Duodenal mucosa (tissue), 2 donors: Measurements from ENCODE around the gene SPATS2.
"Not testable (repeated sequence)": the region's sequence is repeated elsewhere in the genome, so short reads cannot be mapped to it uniquely, and the experiment has no call there.

Experiments used
- H3K27ac ChIP-seq: one replicate; pipeline ENCODE4 v1.7.0; 2013; ENCODE audit warnings: low read depth, low read length
- H3K27me3 ChIP-seq, 2 donors: one replicate each; pipeline ENCODE4 v1.7.0; 2013; ENCODE audit warnings: low read length in 2 of 2, control low read depth in 1 of 2; ENCODE audit not compliant: insufficient read depth in 2 of 2, control insufficient read depth in 1 of 2
- H3K36me3 ChIP-seq, 2 donors: one replicate each; pipeline ENCODE4 v1.7.0; 2013; ENCODE audit warnings: low read length in 2 of 2, control low read depth in 1 of 2; ENCODE audit not compliant: insufficient read depth in 2 of 2, control insufficient read depth in 1 of 2
- H3K4me1 ChIP-seq, 2 donors: one replicate each; pipeline ENCODE4 v1.7.0; 2013; ENCODE audit warnings: low read length in 2 of 2, control low read depth in 1 of 2; ENCODE audit not compliant: insufficient read depth in 2 of 2, control insufficient read depth in 1 of 2
- H3K4me3 ChIP-seq, 2 donors: one replicate each; pipeline ENCODE4 v1.7.0; 2013; ENCODE audit warnings: low read length in 2 of 2, low read depth in 1 of 2
- H3K9ac ChIP-seq, 2 donors: one replicate each; pipeline ENCODE4 v1.7.0; 2013; ENCODE audit warnings: low read length in 2 of 2, low read depth in 1 of 2
- H3K9me3 ChIP-seq, 2 donors: one replicate each; pipeline ENCODE4 v1.7.0; 2013; ENCODE audit warnings: low read length in 2 of 2, control low read depth in 1 of 2; ENCODE audit not compliant: control insufficient read depth in 1 of 2

The SPATS2 gene

GRCh38 chr12:49330032-49330619 is 37.1 kb upstream of the SPATS2 start:
- peaks cover 0 to 3% of the 10 kb centered on the region in 2 donors for H3K36me3 ChIP-seq
- no peak overlapping the region for H3K27ac ChIP-seq
- H3K4me3 ChIP-seq, result no peak overlapping the region
- H3K9ac ChIP-seq, result no peak overlapping the region
- H3K4me1 ChIP-seq, result peaks cover 0 to 4% of the 10 kb centered on the region in 2 donors
- H3K27me3 ChIP-seq, result peaks cover 10 to 11% of the 10 kb centered on the region in 2 donors
- H3K9me3 ChIP-seq, result no peaks in the 10 kb centered on the region

GRCh38 chr12:49330631-49331379 is 36.5 kb upstream of the SPATS2 start:
- H3K27ac ChIP-seq, result no peak overlapping the region
- no peak overlapping the region for H3K4me3 ChIP-seq
- H3K9me3 ChIP-seq, result no peaks in the 10 kb centered on the region
- peaks cover 17% of the 10 kb centered on the region in 2 donors for H3K27me3 ChIP-seq
- H3K4me1 ChIP-seq, result peaks cover 0 to 4% of the 10 kb centered on the region in 2 donors
- H3K36me3 ChIP-seq, result peaks cover 0 to 3% of the 10 kb centered on the region in 2 donors
- no peak overlapping the region for H3K9ac ChIP-seq

GRCh38 chr12:49331380-49332222 is 35.7 kb upstream of the SPATS2 start:
- Histone ChIP-seq H3K36me3 (peaks cover 0 to 3% of the 10 kb centered on the region in 2 donors), H3K9me3 (no peaks in the 10 kb centered on the region), H3K4me1 (peaks cover 2 to 6% of the 10 kb centered on the region in 2 donors), H3K27ac (no peak overlapping the region), H3K27me3 (peaks cover 25% of the 10 kb centered on the region in 2 donors), H3K9ac (no peak overlapping the region), H3K4me3 (no peak overlapping the region)

- peaks cover 28 to 30% of the 10 kb centered on the region in 2 donors for H3K27me3 ChIP-seq
- no peak overlapping the region for H3K9ac ChIP-seq
- peaks cover 0 to 3% of the 10 kb centered on the region in 2 donors for H3K36me3 ChIP-seq
- no peaks in the 10 kb centered on the region for H3K9me3 ChIP-seq
- peaks cover 5 to 12% of the 10 kb centered on the region in 2 donors for H3K4me1 ChIP-seq
- no peak overlapping the region for H3K27ac ChIP-seq
- H3K4me3 ChIP-seq, result no peak overlapping the region
These were observed 34.8 kb upstream of the SPATS2 start for GRCh38 chr12:49332441-49332861.

- Histone ChIP-seq H3K27me3 (peaks cover 29 to 30% of the 10 kb centered on the region in 2 donors), H3K9me3 (no peaks in the 10 kb centered on the region), H3K27ac (no peak overlapping the region), H3K9ac (no peak overlapping the region), H3K4me1 (peaks cover 5 to 13% of the 10 kb centered on the region in 2 donors), H3K4me3 (no peak overlapping the region), H3K36me3 (peaks cover 0 to 3% of the 10 kb centered on the region in 2 donors)
These were observed 34.3 kb upstream of the SPATS2 start for GRCh38 chr12:49332891-49333371.

GRCh38 chr12:49333778-49334177 is 33.5 kb upstream of the SPATS2 start:
- not testable (repeated sequence) for H3K4me3 ChIP-seq, H3K36me3 ChIP-seq, H3K9ac ChIP-seq, H3K27ac ChIP-seq, H3K9me3 ChIP-seq
- H3K4me1 ChIP-seq, result peaks cover 5 to 15% of the 10 kb centered on the region in 2 donors
- peaks cover 32 to 36% of the 10 kb centered on the region in 2 donors for H3K27me3 ChIP-seq

GRCh38 chr12:49334226-49334625 is 33.0 kb upstream of the SPATS2 start:
- Histone ChIP-seq H3K9me3 (no peaks in the 10 kb centered on the region), H3K27me3 (peaks cover 32 to 36% of the 10 kb centered on the region in 2 donors)

GRCh38 chr12:49334681-49335080 is 32.6 kb upstream of the SPATS2 start:
- H3K27me3 ChIP-seq, result peaks cover 32 to 36% of the 10 kb centered on the region in 2 donors

More at GRCh38 chr12:49334226-49334625, 33.0 kb upstream of the SPATS2 start:
- peaks cover 10 to 19% of the 10 kb centered on the region in 2 donors for H3K4me1 ChIP-seq
- no peak overlapping the region for H3K4me3 ChIP-seq
- H3K27ac ChIP-seq, result no peak overlapping the region
- H3K9ac ChIP-seq, result no peak overlapping the region
- peaks cover 0 to under 1% of the 10 kb centered on the region in 2 donors for H3K36me3 ChIP-seq

GRCh38 chr12:49335118-49335954 is 31.9 kb upstream of the SPATS2 start:
- H3K4me1 ChIP-seq, result peaks cover 16 to 26% of the 10 kb centered on the region in 2 donors
- no peak overlapping the region for H3K9ac ChIP-seq
- H3K9me3 ChIP-seq, result no peaks in the 10 kb centered on the region
- H3K27me3 ChIP-seq, result peaks cover 32 to 36% of the 10 kb centered on the region in 2 donors
- no peak overlapping the region for H3K27ac ChIP-seq
- no peaks in the 10 kb centered on the region for H3K36me3 ChIP-seq
- H3K4me3 ChIP-seq, result no peak overlapping the region

More at GRCh38 chr12:49334681-49335080, 32.6 kb upstream of the SPATS2 start:
- Histone ChIP-seq H3K27ac (no peak overlapping the region), H3K36me3 (no peaks in the 10 kb centered on the region), H3K4me3 (no peak overlapping the region), H3K9me3 (no peaks in the 10 kb centered on the region), H3K9ac (no peak overlapping the region), H3K4me1 (peaks cover 14 to 24% of the 10 kb centered on the region in 2 donors)
